GM12873 (cell line): ENCODE data around the gene ARHGEF26.

Experiments used
- CTCF ChIP-seq: IDR thresholded peaks from 2 replicates; pipeline ENCODE4 v1.5.1; 2012; ENCODE audit warnings: low read depth, mild to moderate bottlenecking, moderate library complexity, low read length, control low read depth; ENCODE audit not compliant: insufficient read depth; ENCODE audit errors: missing control alignments

The ARHGEF26 gene

DNA sequence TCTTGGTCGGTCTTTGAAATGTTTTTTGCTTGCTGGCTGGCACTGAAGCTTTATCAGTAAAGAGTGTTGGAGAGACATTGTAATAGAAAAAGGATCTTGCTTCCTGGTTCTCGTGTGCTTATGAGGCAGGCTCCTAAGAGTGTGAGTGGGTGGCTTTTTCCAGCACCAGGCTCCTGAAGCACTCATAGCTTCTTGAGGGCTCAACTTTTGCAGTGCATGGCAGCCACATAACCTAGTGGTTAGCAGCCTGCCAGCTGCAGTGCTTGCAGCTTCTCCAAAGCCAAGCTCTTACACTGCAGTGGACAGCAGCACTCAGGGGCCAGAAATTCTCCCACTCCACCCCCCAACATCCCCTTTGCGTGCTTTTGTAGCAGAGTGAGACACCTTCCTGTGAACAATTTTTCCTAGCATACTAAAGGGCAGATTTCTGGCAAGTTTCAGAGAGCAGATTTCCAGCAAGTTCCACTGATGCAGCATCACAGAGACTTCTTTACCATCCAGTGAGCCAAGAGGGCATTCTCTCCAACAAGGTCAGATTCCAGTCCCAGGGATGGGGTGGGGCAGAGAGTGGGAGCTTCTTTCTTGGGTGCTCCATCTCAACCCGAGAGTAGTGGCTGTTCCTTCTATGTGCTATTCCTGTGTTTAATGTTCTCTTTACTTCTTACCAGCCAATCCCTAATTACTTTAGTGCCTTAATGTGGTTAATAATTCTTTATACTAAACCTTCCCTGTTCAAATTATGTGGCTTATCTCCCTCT lies 15.8 kb upstream of the ARHGEF26 start:
- no peak for TF ChIP-seq CTCF

DNA sequence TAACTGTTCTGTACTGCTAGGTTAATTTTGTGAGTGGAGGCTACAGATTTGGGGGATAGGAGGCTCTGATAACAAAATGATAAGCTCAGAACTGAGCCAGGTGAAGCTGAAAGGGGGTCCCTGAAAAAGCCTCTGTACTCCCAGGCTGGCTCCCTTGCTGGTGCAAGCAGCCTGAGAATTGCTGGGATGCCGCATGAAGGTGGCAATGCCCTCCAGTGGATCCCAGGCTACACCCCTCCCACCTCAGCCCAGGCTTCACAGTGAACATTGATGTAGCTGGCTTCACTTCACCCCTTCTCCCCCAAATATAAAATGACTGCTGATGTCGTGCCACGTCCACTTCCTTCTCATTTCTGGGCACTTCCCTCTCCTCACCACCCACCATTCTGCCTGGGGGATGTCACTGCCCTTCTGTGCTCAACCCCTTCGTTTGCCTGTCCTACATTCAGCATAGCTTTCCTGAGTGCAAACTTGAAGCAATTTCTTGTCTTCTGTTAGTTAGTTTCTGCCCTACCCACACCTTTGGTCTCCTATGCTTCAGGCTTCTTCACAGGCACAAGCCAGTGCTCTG lies 9.7 kb upstream of the ARHGEF26 start:
- TF ChIP-seq CTCF = no peak

- no peak for TF ChIP-seq CTCF
These were observed 8.9 kb upstream of the ARHGEF26 start for GRCh38 chr3:154112146-154112852.

DNA sequence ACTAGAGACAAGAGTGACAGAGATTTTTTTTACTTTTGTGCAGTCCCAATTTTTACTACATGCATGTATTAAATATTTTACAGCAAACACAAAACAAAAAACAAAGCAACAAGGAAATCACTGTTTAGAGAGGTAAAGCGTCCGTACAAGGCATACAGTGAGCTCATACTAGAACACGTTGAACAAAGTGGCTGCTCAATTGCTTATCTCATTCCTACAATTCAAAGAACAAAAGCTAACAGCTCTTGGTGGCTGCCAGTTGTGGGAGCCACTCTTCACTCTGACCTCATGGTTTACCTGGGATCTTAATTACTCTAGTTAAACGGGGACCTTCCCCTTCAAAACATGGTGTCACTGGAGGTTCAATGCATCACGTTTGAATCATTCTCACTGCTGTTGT lies 7.6 kb upstream of the ARHGEF26 start:
- TF ChIP-seq CTCF = no peak

DNA sequence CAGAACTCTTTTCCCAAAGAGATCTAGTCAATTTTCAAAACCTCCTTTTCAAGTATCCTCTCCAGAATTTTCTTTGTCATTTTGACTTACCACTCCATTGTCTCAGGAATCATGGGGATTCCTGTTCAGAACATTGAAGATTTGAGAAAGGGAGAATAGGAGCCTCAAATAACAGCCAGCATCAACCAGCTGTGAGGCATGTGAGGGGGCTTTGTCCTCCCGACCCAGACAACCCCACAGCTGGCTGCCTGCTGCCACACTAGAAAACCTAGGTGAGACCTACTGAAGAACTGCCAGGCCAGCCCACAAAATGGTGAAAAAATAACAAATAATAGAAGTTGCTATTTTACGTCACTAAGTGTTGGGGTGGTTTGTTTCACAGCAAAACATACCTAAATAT lies 5.9 kb upstream of the ARHGEF26 start:
- no peak for TF ChIP-seq CTCF

DNA sequence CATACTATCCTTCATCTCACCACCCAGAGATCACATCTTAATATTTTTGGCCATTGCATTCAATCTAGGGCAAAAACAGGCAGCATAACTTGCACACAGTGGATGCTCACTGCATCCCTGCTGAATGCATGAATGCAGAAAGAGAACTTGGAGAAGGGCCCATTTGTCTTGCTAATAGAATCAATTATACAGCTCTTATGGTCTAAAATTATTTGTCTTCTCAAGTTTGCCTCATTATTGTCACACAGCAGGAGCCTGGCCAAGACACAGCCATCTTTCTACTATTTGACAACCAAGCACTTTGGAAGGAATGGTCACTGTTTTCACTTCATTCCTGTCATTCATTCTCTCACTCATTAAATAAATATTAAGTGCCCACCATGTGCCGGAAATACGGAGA lies 1.2 kb upstream of the ARHGEF26 start:
- no peak for TF ChIP-seq CTCF
